ENCODE results near the gene NPTX1. TPM values are rescaled to one million over a fixed set of nuclear protein-coding genes. Genes with fewer than 3 reads are reported as not detected.

The NPTX1 gene
- total RNA-seq, 4 donors from 2014 or later: 0.21 to 0.59 TPM; not detected in 2

- Histone ChIP-seq H3K9me3 (peaks cover 0 to 9% (median 0%) of the 10 kb centered on the region in 4 donors), H3K4me3 (no peak overlapping the region), H3K27me3 (peaks cover 3 to 97% of the 10 kb centered on the region in 2 donors), H3K27ac (no peak overlapping the region), H3K36me3 (no peaks in the 10 kb centered on the region), H3K4me1 (peaks cover 0 to 13% (median 10%) of the 10 kb centered on the region in 4 donors)
- DNase-seq (ENCODE audit: low spot score in 2 of 2): no peak
- 61 to 62% methylated on average over 16 of the region's 16 CpGs for WGBS, 2 donors
- no peak for TF ChIP-seq POLR2A (IDR thresholded peaks at IDR 0.05)
- TF ChIP-seq CTCF (IDR thresholded peaks at IDR 0.05): no peak
- TF ChIP-seq EP300 (IDR thresholded peaks at IDR 0.05): no peak
Observed at GRCh38 chr17:80482555-80483308, 6.3 kb upstream of the NPTX1 start.

- WGBS, 2 donors: 80 to 90% methylated on average over 2 to 3 of the region's 4 CpGs
- peaks cover 3 to 97% of the 10 kb centered on the region in 2 donors for H3K27me3 ChIP-seq
- H3K4me1 ChIP-seq: peaks cover 0 to 20% (median 18%) of the 10 kb centered on the region in 4 donors
- no peak for TF ChIP-seq EP300 (IDR thresholded peaks at IDR 0.05)
- no peak for TF ChIP-seq POLR2A (IDR thresholded peaks at IDR 0.05)
- no peak for TF ChIP-seq CTCF (IDR thresholded peaks at IDR 0.05)
- no peak overlapping the region for H3K27ac ChIP-seq
- no peaks in the 10 kb centered on the region for H3K36me3 ChIP-seq
- no peak for DNase-seq (ENCODE audit: low spot score in 2 of 2)
- H3K9me3 ChIP-seq: peaks cover 0 to 2% (median 0%) of the 10 kb centered on the region in 4 donors
- H3K4me3 ChIP-seq: no peak overlapping the region
Observed at GRCh38 chr17:80482058-80482318, 5.6 kb upstream of the NPTX1 start.

GRCh38 chr17:80481284-80482057, 5.1 kb upstream of the NPTX1 start:
- DNase-seq (ENCODE audit: low spot score in 2 of 2): no peak
- Histone ChIP-seq H3K9me3 (no peaks in the 10 kb centered on the region), H3K4me1 (peaks cover 0 to 25% (median 23%) of the 10 kb centered on the region in 4 donors), H3K27ac (no peak overlapping the region), H3K4me3 (no peak overlapping the region), H3K27me3 (peaks cover 3 to 97% of the 10 kb centered on the region in 2 donors), H3K36me3 (no peaks in the 10 kb centered on the region)
- TF ChIP-seq POLR2A (IDR thresholded peaks at IDR 0.05) (no peak), CTCF (IDR thresholded peaks at IDR 0.05) (no peak), EP300 (IDR thresholded peaks at IDR 0.05) (no peak)
- WGBS, 2 donors: 37 to 53% methylated on average over 15 to 18 of the region's 21 CpGs

GRCh38 chr17:80480248-80480647, 3.8 kb upstream of the NPTX1 start:
- no peak for DNase-seq (ENCODE audit: low spot score in 2 of 2)
- TF ChIP-seq EP300 (IDR thresholded peaks at IDR 0.05): no peak
- no peak for TF ChIP-seq POLR2A (IDR thresholded peaks at IDR 0.05)
- TF ChIP-seq CTCF (IDR thresholded peaks at IDR 0.05): no peak
- H3K4me3 ChIP-seq: no peak overlapping the region
- WGBS, 2 donors: 85 to 91% methylated on average over 7 of the region's 7 CpGs
- H3K27me3 ChIP-seq: peaks cover 3 to 93% of the 10 kb centered on the region in 2 donors
- H3K27ac ChIP-seq: no peak overlapping the region
- H3K36me3 ChIP-seq: no peaks in the 10 kb centered on the region
- H3K9me3 ChIP-seq: no peaks in the 10 kb centered on the region
- H3K4me1 ChIP-seq: peaks cover 0 to 36% (median 34%) of the 10 kb centered on the region in 4 donors

GRCh38 chr17:80479246-80479566, 2.8 kb upstream of the NPTX1 start:
- H3K9me3 ChIP-seq: no peaks in the 10 kb centered on the region
- H3K4me1 ChIP-seq: peaks cover 0 to 46% (median 40%) of the 10 kb centered on the region in 4 donors
- DNase-seq (ENCODE audit: low spot score in 2 of 2): no peak
- H3K27me3 ChIP-seq: peaks cover 3 to 96% of the 10 kb centered on the region in 2 donors
- TF ChIP-seq EP300 (IDR thresholded peaks at IDR 0.05) (no peak), CTCF (IDR thresholded peaks at IDR 0.05) (no peak), POLR2A (IDR thresholded peaks at IDR 0.05) (no peak)
- no peak overlapping the region for H3K4me3 ChIP-seq
- no peak overlapping the region for H3K27ac ChIP-seq
- H3K36me3 ChIP-seq: no peaks in the 10 kb centered on the region
- 46 to 49% methylated on average over 9 of the region's 9 CpGs for WGBS, 2 donors

Measured in tibial nerve (tissue), 4 donors.